Neural crest cell (in vitro differentiated cells): ENCODE measurements around the gene MZT2B. TPM values are rescaled to one million over a fixed set of nuclear protein-coding genes. Genes with fewer than 3 reads are reported as not detected.
"Not testable (repeated sequence)": the region's sequence is repeated elsewhere in the genome, so short reads cannot be mapped to it uniquely, and the experiment has no call there.

Experiments used
- DNase-seq: peaks from one replicate; pipeline ENCODE4 v3.0.0; 2021; ENCODE audit warnings: low read depth, mixed read lengths, low spot score
- H3K27ac Mint-ChIP-seq: one replicate; pipeline ENCODE4 v1.8.0; 2021; ENCODE audit warnings: mild to moderate bottlenecking, mixed read lengths; ENCODE audit not compliant: unreplicated experiment
- H3K27me3 Mint-ChIP-seq: 2 replicates; pipeline ENCODE4 v1.8.0; 2021; ENCODE audit warnings: low read depth, mild to moderate bottlenecking, mixed read lengths
- H3K36me3 Mint-ChIP-seq: 2 replicates; pipeline ENCODE4 v1.8.0; 2021; ENCODE audit warnings: low read depth, mild to moderate bottlenecking, mixed read lengths
- H3K4me1 Mint-ChIP-seq: 2 replicates; pipeline ENCODE4 v1.8.0; 2021; ENCODE audit warnings: mixed read lengths
- H3K4me3 Mint-ChIP-seq: one replicate; pipeline ENCODE4 v1.8.0; 2021; ENCODE audit warnings: mild to moderate bottlenecking, mixed read lengths
- H3K9me3 Mint-ChIP-seq: 2 replicates; pipeline ENCODE4 v1.8.0; 2021; ENCODE audit warnings: mixed read lengths
- total RNA-seq: library from RNA; stranded (reverse); gene quantifications from 2 replicates; pipeline ENCODE4 v1.2.1, GENCODE V29; 2021
- TF ChIP-seq, protein P1 (sequence below): fragments of 200-600 bp; sonication (generic); conservative IDR thresholded peaks from 2 replicates; pipeline ENCODE4 v1.5.0; 2021; ENCODE audit warnings: antibody characterized with exemption, mild to moderate bottlenecking

Gene MZT2B
- total RNA-seq, 1 donor from 2014 or later, result 242 TPM

DNA sequence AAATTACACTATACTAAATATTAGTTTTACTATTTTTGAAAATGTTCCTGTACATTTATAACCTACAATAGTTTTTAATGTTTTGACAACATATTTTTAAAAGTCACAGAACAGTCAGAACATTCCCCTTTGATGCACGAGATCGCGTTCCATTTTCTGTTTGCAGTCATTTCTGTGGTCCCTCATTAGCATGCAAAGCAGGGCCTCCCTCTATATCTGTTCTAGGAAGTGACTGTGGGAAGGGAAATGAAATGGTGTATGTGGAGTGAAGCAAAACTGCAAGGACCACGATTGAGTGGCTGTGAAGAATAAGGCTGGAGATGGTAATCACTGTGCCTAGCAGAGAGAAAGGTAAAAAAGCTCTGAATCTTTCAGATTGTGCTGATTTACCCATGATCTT, 40.5 kb downstream of the MZT2B start:
- H3K4me1 Mint-ChIP-seq, H3K9me3 Mint-ChIP-seq, DNase-seq, H3K4me3 Mint-ChIP-seq, H3K27ac Mint-ChIP-seq, H3K36me3 Mint-ChIP-seq: not testable (repeated sequence)
- H3K27me3 Mint-ChIP-seq, result peaks cover 30% of the 10 kb centered on the region

- not testable (repeated sequence) for H3K4me3 Mint-ChIP-seq, H3K36me3 Mint-ChIP-seq, H3K27ac Mint-ChIP-seq, H3K4me1 Mint-ChIP-seq, DNase-seq, H3K9me3 Mint-ChIP-seq
- H3K27me3 Mint-ChIP-seq, result peaks cover 14% of the 10 kb centered on the region
Measured at GRCh38 chr2:130228005-130228404, 45.9 kb downstream of the MZT2B start.

DNA sequence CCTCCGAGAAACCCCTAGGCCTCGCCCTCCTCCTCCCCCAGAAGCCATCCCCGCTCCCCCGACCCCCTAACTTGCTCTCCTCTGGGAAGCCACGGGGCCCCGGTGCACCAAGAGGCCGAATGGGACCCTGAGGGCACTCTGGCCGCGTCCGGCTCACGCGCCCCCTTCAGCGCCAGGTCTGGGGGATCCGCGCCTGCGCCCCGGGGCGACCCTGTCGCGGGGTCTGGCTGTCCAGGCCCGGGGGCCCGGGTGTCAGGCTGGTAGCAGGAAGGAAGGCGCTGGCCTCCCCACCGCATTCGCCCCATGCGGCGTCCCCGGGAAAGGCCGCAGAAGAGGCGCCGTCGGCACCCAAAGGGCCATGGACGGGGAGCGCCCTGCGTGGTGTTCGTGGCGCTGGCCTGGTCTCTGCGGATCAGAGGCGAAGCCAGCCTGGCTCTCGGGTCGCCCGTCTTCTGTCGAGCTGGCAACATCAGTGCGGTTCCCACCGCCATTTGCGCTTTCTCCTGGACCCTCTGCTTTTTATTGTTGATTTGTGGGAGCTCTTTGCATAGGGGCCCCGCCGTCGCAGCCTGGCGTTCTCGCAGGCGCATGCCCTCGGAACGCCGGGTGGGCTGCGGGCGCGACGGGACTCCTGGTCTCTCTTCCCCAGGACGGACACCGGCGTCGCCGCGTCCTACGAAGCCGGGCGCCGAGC, 46.6 kb downstream of the MZT2B start:
- DNase-seq, H3K36me3 Mint-ChIP-seq, H3K27ac Mint-ChIP-seq, H3K4me1 Mint-ChIP-seq, H3K9me3 Mint-ChIP-seq, H3K4me3 Mint-ChIP-seq: not testable (repeated sequence)
- peaks cover 14% of the 10 kb centered on the region for H3K27me3 Mint-ChIP-seq

DNA sequence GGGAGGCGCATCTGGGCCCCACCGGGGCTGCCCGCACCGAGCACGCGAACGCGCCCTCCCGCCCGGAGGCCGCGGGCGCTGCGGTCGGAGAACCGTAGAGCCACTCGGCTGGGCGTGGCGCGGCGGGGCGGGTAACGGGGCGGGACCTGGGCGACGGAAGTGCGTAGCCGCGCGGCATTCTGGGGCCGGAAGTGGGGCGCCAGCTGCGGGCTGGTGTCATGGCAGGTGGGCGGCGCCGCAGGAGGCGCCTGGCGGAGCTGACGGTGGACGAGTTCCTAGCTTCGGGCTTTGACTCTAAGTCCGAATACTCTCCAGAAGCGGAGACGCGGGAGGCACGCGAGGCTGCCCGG, 47.1 kb downstream of the MZT2B start:
- not testable (repeated sequence) for DNase-seq, H3K4me3 Mint-ChIP-seq, H3K27ac Mint-ChIP-seq, H3K4me1 Mint-ChIP-seq, H3K9me3 Mint-ChIP-seq, H3K36me3 Mint-ChIP-seq
- H3K27me3 Mint-ChIP-seq, result peaks cover 10% of the 10 kb centered on the region

DNA sequence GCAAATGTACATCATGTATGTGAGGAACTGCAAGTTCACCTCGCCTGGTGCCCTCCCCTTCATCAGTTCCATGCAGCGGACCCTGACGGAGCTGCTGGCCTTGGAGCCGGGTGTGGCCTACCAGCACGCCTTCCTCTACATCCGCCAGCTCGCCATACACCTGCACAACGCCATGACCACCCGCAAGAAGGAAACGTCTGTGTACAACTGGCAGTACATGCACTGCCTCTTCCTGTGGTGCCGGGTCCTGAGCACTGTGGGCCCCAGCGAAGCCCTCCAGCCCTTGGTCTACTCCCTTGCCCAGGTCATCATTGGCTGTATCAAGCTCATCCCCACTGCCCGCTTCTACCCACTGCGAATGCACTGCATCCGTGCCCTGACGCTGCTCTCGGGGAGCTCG, 48.3 kb downstream of the MZT2B start:
- not testable (repeated sequence) for DNase-seq, H3K27ac Mint-ChIP-seq, H3K9me3 Mint-ChIP-seq, H3K27me3 Mint-ChIP-seq, H3K36me3 Mint-ChIP-seq, H3K4me3 Mint-ChIP-seq, H3K4me1 Mint-ChIP-seq

GRCh38 chr2:130230907-130231306, 48.8 kb downstream of the MZT2B start:
- not testable (repeated sequence) for H3K9me3 Mint-ChIP-seq, H3K36me3 Mint-ChIP-seq, H3K4me1 Mint-ChIP-seq, DNase-seq, H3K27me3 Mint-ChIP-seq, H3K4me3 Mint-ChIP-seq, H3K27ac Mint-ChIP-seq

DNA sequence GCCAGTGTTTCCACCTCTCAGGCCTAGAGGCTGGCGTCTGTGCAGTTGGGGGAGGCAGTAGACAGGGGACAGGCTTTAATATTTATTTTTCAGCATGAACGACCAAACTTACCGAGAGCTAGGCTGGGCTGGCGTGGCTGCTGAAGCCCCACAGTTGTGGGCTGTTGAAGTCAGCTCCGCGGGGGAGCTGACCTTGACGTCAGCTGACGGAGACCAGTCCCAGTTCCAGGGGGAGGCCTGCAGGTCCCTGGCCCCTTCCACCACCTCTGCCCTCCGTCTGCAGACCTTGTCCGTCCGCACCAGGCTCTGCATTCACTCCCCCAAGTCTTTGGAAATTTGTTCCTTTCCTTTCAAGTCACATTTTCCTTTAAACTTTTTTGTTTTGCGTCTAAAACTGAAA, 49.6 kb downstream of the MZT2B start:
- DNase-seq, result no peak
- H3K9me3 Mint-ChIP-seq, result no peaks in the 10 kb centered on the region
- no peaks in the 10 kb centered on the region for H3K36me3 Mint-ChIP-seq
- no peak overlapping the region for H3K4me3 Mint-ChIP-seq
- H3K4me1 Mint-ChIP-seq, result peaks cover 4% of the 10 kb centered on the region
- no peak overlapping the region for H3K27ac Mint-ChIP-seq
- H3K27me3 Mint-ChIP-seq, result peaks cover 9% of the 10 kb centered on the region
- TF ChIP-seq, protein P1, sequence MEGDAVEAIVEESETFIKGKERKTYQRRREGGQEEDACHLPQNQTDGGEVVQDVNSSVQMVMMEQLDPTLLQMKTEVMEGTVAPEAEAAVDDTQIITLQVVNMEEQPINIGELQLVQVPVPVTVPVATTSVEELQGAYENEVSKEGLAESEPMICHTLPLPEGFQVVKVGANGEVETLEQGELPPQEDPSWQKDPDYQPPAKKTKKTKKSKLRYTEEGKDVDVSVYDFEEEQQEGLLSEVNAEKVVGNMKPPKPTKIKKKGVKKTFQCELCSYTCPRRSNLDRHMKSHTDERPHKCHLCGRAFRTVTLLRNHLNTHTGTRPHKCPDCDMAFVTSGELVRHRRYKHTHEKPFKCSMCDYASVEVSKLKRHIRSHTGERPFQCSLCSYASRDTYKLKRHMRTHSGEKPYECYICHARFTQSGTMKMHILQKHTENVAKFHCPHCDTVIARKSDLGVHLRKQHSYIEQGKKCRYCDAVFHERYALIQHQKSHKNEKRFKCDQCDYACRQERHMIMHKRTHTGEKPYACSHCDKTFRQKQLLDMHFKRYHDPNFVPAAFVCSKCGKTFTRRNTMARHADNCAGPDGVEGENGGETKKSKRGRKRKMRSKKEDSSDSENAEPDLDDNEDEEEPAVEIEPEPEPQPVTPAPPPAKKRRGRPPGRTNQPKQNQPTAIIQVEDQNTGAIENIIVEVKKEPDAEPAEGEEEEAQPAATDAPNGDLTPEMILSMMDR, result no peak

GRCh38 chr2:130233066-130233465, 51.0 kb downstream of the MZT2B start:
- H3K36me3 Mint-ChIP-seq, DNase-seq, H3K27ac Mint-ChIP-seq, H3K4me3 Mint-ChIP-seq, H3K27me3 Mint-ChIP-seq, H3K9me3 Mint-ChIP-seq, H3K4me1 Mint-ChIP-seq: not testable (repeated sequence)

- H3K4me1 Mint-ChIP-seq, H3K9me3 Mint-ChIP-seq, DNase-seq, H3K4me3 Mint-ChIP-seq, H3K36me3 Mint-ChIP-seq, H3K27me3 Mint-ChIP-seq, H3K27ac Mint-ChIP-seq: not testable (repeated sequence)
Measured at GRCh38 chr2:130239581-130239980, 57.5 kb downstream of the MZT2B start.

Other genes with a start within 250 kb of the MZT2B start
- gene RAB6C, start 202.6 kb upstream of the MZT2B start, total RNA-seq, result 0.16 TPM in 1 of 2 replicates, not detected in the other
- 8.4 and 11.0 TPM in 2 replicates for gene POTEF, start 53.0 kb upstream of the MZT2B start, total RNA-seq
- 12.6 and 13.9 TPM in 2 replicates for gene CCDC74B, start 37.1 kb upstream of the MZT2B start, total RNA-seq
- gene SMPD4, start 660 bp upstream of the MZT2B start, total RNA-seq, result 91.7 and 103 TPM in 2 replicates
- not detected in 2 replicates for gene TUBA3E, start 16.2 kb downstream of the MZT2B start, total RNA-seq
- 62.1 and 69.1 TPM in 2 replicates for gene IMP4, start 160.6 kb downstream of the MZT2B start, total RNA-seq
- gene PTPN18, start 173.8 kb downstream of the MZT2B start, total RNA-seq, result 30.4 and 31.3 TPM in 2 replicates